K562 (cell line): Measurements from ENCODE around the gene PLXNA3. TPM values are rescaled to one million over a fixed set of nuclear protein-coding genes. Genes with fewer than 3 reads are reported as not detected.

Experiments
- ATF2 ChIP-seq: sonication (generic); formaldehyde crosslinking; IDR thresholded peaks from 2 replicates; pipeline ENCODE4 v1.8.1; 2022; ENCODE audit warnings: missing genetic modification reagents
- CBFA2T2 ChIP-seq: fragments of 450-650 bp; conservative IDR thresholded peaks from 2 replicates; pipeline ENCODE4 v1.6.1; 2017; ENCODE audit warnings: mild to moderate bottlenecking
- CHD2 ChIP-seq: IDR thresholded peaks from 2 replicates; pipeline ENCODE4 v1.6.1; 2011; ENCODE audit warnings: low read depth, low read length
- COPS2 ChIP-seq: fragments of 450-650 bp; conservative IDR thresholded peaks from 2 replicates; pipeline ENCODE4 v1.6.1; 2016; ENCODE audit warnings: mild to moderate bottlenecking, moderate library complexity
- GATAD2B ChIP-seq: fragments of 450-650 bp; IDR thresholded peaks from 2 replicates; pipeline ENCODE4 v1.6.1; 2017; ENCODE audit warnings: mild to moderate bottlenecking, borderline replicate concordance
- GTF3C2 ChIP-seq: IDR thresholded peaks from 3 replicates; pipeline ENCODE4 v1.6.1; 2011; ENCODE audit warnings: borderline replicate concordance, mild to moderate bottlenecking, moderate library complexity; ENCODE audit not compliant: insufficient read length; ENCODE audit errors: extremely low read depth
- HOXB6 ChIP-seq: fragments of 250-450 bp; sonication (Bioruptor Pico); IDR thresholded peaks from 2 replicates; pipeline ENCODE4 v1.5.1; 2022; ENCODE audit warnings: mild to moderate bottlenecking, borderline replicate concordance
- MCM7 ChIP-seq, 2 experiments: fragments of 450-650 bp; IDR thresholded peaks; 2 replicates each; pipeline ENCODE4 v1.6.1; 2016 to 2018
- PRMT5 ChIP-seq: sonication (generic); formaldehyde crosslinking; IDR thresholded peaks from 2 replicates; pipeline ENCODE4 v1.5.0; 2020; ENCODE audit warnings: missing genetic modification reagents
- RBM39 ChIP-seq: fragments of 200-400 bp; formaldehyde crosslinking; optimal IDR thresholded peaks from 2 replicates; pipeline ENCODE3; 2018; ENCODE audit warnings: low read depth, low read length
- SAFB2 ChIP-seq: fragments of 200-400 bp; formaldehyde crosslinking; IDR thresholded peaks from 2 replicates; pipeline ENCODE4 v1.6.1; 2018; ENCODE audit warnings: borderline replicate concordance, low read length, low read depth, moderate library complexity; ENCODE audit not compliant: severe bottlenecking
- SMARCE1 ChIP-seq: fragments of 450-650 bp; IDR thresholded peaks from 2 replicates; pipeline ENCODE4 v1.7.1; 2016; ENCODE audit warnings: mild to moderate bottlenecking
- SRSF7 ChIP-seq: fragments of 200-400 bp; formaldehyde crosslinking; optimal IDR thresholded peaks from 2 replicates; pipeline ENCODE3; 2017; ENCODE audit warnings: mild to moderate bottlenecking, low read depth, low read length
- ZNF282 ChIP-seq: sonication (generic); formaldehyde crosslinking; IDR thresholded peaks from 2 replicates; pipeline ENCODE4 v1.8.1; 2023; ENCODE audit warnings: missing genetic modification reagents
- ZNF592 ChIP-seq: fragments of 450-650 bp; IDR thresholded peaks from 2 replicates; pipeline ENCODE4 v1.6.1; 2017; ENCODE audit warnings: antibody characterized with exemption, mild to moderate bottlenecking
- ZNF668 ChIP-seq: fragments of 250-450 bp; sonication (Bioruptor Pico); IDR thresholded peaks from 2 replicates; pipeline ENCODE4 v1.8.0; 2022; ENCODE audit warnings: mild to moderate bottlenecking, inconsistent platforms
- polyA plus RNA-seq, 8 experiments: library from polyadenylated mRNA; depleted of rRNA in 4 of 8; stranded (reverse) in 5 of 8; unstranded in 3 of 8; fragments of >200 nt; fragmentation: Nextera tagmentation in 2 of 8; fragmentation: Illumina TruSeq in 1 of 8; extraction: Ambion mirVana in 2 of 8; extraction: Trizol in 1 of 8; gene quantifications; 2 replicates each; pipeline versions ENCODE4 v1.2.1 to v1.2.3, GENCODE V29; 2011 to 2014; ENCODE audit warnings: inconsistent platforms in 1 of 8, missing spikeins in 1 of 8
- total RNA-seq, 7 experiments: library from RNA; depleted of rRNA in 6 of 7; stranded (reverse); fragments of >200 nt in 6 of 7; fragmentation: Illumina TruSeq in 2 of 7; extraction: Trizol in 2 of 7; gene quantifications; 2 replicates each; pipeline versions ENCODE4 v1.2.1 to v1.2.3, GENCODE V29; 2011 to 2021; ENCODE audit warnings: low replicate concordance in 1 of 7
- TF ChIP-seq, protein P1 (sequence below): fragments of 250-450 bp; sonication (Bioruptor Pico); IDR thresholded peaks from 2 replicates; pipeline ENCODE4 v1.5.0; 2020; ENCODE audit warnings: mild to moderate bottlenecking
- TF ChIP-seq, protein P2 (sequence below): fragments of 250-450 bp; sonication (Bioruptor Pico); IDR thresholded peaks from 2 replicates; pipeline ENCODE4 v1.8.0; 2022; ENCODE audit warnings: inconsistent platforms

PLXNA3 gene
- total and polyA plus RNA-seq, 9 of the 15 experiments (the other 6 are each of a cell fraction or from before 2014, with no cell fraction given): 0.32 to 47.8 (median 7.5) TPM

- TF ChIP-seq CHD2: no peak
- TF ChIP-seq, protein P1, sequence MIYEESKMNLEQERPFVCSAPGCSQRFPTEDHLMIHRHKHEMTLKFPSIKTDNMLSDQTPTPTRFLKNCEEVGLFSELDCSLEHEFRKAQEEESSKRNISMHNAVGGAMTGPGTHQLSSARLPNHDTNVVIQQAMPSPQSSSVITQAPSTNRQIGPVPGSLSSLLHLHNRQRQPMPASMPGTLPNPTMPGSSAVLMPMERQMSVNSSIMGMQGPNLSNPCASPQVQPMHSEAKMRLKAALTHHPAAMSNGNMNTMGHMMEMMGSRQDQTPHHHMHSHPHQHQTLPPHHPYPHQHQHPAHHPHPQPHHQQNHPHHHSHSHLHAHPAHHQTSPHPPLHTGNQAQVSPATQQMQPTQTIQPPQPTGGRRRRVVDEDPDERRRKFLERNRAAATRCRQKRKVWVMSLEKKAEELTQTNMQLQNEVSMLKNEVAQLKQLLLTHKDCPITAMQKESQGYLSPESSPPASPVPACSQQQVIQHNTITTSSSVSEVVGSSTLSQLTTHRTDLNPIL (CRISPR knock-in tag): no peak
- TF ChIP-seq, protein P2, sequence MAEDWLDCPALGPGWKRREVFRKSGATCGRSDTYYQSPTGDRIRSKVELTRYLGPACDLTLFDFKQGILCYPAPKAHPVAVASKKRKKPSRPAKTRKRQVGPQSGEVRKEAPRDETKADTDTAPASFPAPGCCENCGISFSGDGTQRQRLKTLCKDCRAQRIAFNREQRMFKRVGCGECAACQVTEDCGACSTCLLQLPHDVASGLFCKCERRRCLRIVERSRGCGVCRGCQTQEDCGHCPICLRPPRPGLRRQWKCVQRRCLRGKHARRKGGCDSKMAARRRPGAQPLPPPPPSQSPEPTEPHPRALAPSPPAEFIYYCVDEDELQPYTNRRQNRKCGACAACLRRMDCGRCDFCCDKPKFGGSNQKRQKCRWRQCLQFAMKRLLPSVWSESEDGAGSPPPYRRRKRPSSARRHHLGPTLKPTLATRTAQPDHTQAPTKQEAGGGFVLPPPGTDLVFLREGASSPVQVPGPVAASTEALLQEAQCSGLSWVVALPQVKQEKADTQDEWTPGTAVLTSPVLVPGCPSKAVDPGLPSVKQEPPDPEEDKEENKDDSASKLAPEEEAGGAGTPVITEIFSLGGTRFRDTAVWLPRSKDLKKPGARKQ (CRISPR knock-in tag): no peak
- TF ChIP-seq ZNF592: peak; percentile 54
- no peak for TF ChIP-seq GTF3C2
- no peak for TF ChIP-seq COPS2
- TF ChIP-seq SMARCE1: peak; percentile 77
- TF ChIP-seq HOXB6 (CRISPR knock-in tag): no peak
- no peak for TF ChIP-seq ZNF668 (CRISPR knock-in tag)
- no peak for TF ChIP-seq MCM7 (IDR thresholded peaks at IDR 0.05)
- no peak for TF ChIP-seq ZNF282 (CRISPR knock-in tag)
- TF ChIP-seq SRSF7: no peak
- no peak for TF ChIP-seq GATAD2B
- TF ChIP-seq CBFA2T2: peak; percentile 82
- TF ChIP-seq SAFB2: no peak
- TF ChIP-seq RBM39: no peak
- TF ChIP-seq ATF2: no peak
- no peak for TF ChIP-seq PRMT5 (CRISPR knock-in tag)
Observed at GRCh38 chrX:154495472-154495922, 37.4 kb downstream of the PLXNA3 start (continued).
